Measurements from ENCODE around the gene NAAA.
"Not testable (repeated sequence)": the region's sequence is repeated elsewhere in the genome, so short reads cannot be mapped to it uniquely, and the experiment has no call there.

DNA sequence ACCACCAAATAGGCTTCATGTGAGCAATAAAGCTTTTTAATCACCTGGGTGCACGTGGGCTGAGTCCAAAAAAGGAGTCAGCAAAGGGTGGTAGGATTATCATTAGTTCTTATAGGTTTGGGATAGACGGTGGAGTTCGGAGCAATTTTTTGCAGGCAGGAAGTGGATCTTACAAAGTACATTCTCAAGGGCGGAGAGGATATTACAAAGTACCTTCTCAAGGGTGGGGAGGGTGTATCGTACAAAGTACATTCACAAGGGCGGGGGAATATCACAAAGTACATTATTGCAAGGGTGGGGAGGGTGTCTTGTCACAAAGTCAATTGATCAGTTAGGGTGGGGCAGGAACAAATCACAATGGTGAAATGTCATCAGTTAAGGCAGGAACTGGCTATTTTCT is 30.0 kb downstream of the NAAA start:
- TF ChIP-seq, protein P1, sequence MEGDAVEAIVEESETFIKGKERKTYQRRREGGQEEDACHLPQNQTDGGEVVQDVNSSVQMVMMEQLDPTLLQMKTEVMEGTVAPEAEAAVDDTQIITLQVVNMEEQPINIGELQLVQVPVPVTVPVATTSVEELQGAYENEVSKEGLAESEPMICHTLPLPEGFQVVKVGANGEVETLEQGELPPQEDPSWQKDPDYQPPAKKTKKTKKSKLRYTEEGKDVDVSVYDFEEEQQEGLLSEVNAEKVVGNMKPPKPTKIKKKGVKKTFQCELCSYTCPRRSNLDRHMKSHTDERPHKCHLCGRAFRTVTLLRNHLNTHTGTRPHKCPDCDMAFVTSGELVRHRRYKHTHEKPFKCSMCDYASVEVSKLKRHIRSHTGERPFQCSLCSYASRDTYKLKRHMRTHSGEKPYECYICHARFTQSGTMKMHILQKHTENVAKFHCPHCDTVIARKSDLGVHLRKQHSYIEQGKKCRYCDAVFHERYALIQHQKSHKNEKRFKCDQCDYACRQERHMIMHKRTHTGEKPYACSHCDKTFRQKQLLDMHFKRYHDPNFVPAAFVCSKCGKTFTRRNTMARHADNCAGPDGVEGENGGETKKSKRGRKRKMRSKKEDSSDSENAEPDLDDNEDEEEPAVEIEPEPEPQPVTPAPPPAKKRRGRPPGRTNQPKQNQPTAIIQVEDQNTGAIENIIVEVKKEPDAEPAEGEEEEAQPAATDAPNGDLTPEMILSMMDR (IDR thresholded peaks at IDR 0.05): not testable (repeated sequence)
- TF ChIP-seq POLR2A (IDR thresholded peaks at IDR 0.05): not testable (repeated sequence)
